SU-DHL-6 (cell line): ENCODE results near the gene GNAT2.

Experiments
- H2AFZ ChIP-seq: fragments of 200-600 bp; sonication (generic); 2 replicates; pipeline ENCODE4 v1.6.1; 2014; ENCODE audit warnings: low read depth, mild to moderate bottlenecking, moderate library complexity, mixed read lengths, antibody characterized with exemption, low read length; ENCODE audit not compliant: severe bottlenecking
- H3F3A ChIP-seq: fragments of 200-600 bp; shearing (Covaris generic); 2 replicates; pipeline ENCODE4 v1.6.0; 2016; ENCODE audit warnings: antibody characterized with exemption, mild to moderate bottlenecking; ENCODE audit not compliant: insufficient read depth
- H3K27ac ChIP-seq: fragments of 200-600 bp; sonication (generic); 2 replicates; pipeline ENCODE4 v1.5.1; 2016; ENCODE audit warnings: low read depth, mild to moderate bottlenecking, low read length, moderate library complexity, mixed read lengths
- H3K27me3 ChIP-seq: fragments of 200-600 bp; sonication (generic), shearing (Covaris generic); 2 replicates; pipeline ENCODE4 v1.6.0; 2014; ENCODE audit warnings: mild to moderate bottlenecking, low read length
- H3K36me3 ChIP-seq: fragments of 200-600 bp; sonication (generic); 2 replicates; pipeline ENCODE4 v1.6.1; 2014; ENCODE audit warnings: mild to moderate bottlenecking, low read length, mixed read lengths
- H3K4me2 ChIP-seq: fragments of 300-600, 200-600 bp; shearing (Covaris generic), sonication (generic); 2 replicates; pipeline ENCODE4 v1.6.0; 2014; ENCODE audit warnings: low read length, low read depth, mild to moderate bottlenecking; ENCODE audit not compliant: poor library complexity, severe bottlenecking
- H3K4me3 ChIP-seq: fragments of 200-600 bp; sonication (generic); 2 replicates; pipeline ENCODE4 v1.5.1; 2014; ENCODE audit warnings: antibody characterized with exemption, low read length, mild to moderate bottlenecking, mixed read lengths; ENCODE audit not compliant: insufficient read depth, poor library complexity, severe bottlenecking
- H3K79me2 ChIP-seq: fragments of 200-600 bp; sonication (generic); 2 replicates; pipeline ENCODE4 v1.6.1; 2014; ENCODE audit warnings: mild to moderate bottlenecking, low read length, moderate library complexity; ENCODE audit not compliant: insufficient read depth
- H3K9ac ChIP-seq: fragments of 200-600 bp; sonication (generic); 2 replicates; pipeline ENCODE4 v1.7.0; 2014; ENCODE audit warnings: mild to moderate bottlenecking, low read length
- H3K9me2 ChIP-seq: fragments of 200-600 bp; sonication (generic); replicated peaks from 2 replicates; pipeline ENCODE4 v1.6.1; 2014; ENCODE audit warnings: low read length; ENCODE audit not compliant: insufficient read depth
- H3K9me3 ChIP-seq: fragments of 200-600 bp; sonication (generic); 2 replicates; pipeline ENCODE4 v1.6.1; 2014; ENCODE audit warnings: low read length, mixed read lengths; ENCODE audit not compliant: insufficient read depth
- H4K20me1 ChIP-seq: fragments of 200-600 bp; sonication (generic); 2 replicates; pipeline ENCODE4 v1.6.1; 2014; ENCODE audit warnings: low read depth, mild to moderate bottlenecking, antibody characterized with exemption, low read length, moderate library complexity, mixed read lengths
- EZH2phosphoT487 ChIP-seq: fragments of 200-600 bp; sonication (generic), shearing (Covaris generic); conservative IDR thresholded peaks from 2 replicates; pipeline ENCODE4 v1.6.1; 2018; ENCODE audit warnings: mild to moderate bottlenecking, antibody characterized with exemption, low read length, moderate library complexity, mixed read lengths
- TF ChIP-seq, protein P1 (sequence below): fragments of 200-600 bp; sonication (generic); IDR thresholded peaks from one replicate; pipeline ENCODE4 v1.5.1; 2017; ENCODE audit warnings: antibody characterized with exemption, mild to moderate bottlenecking, low read length, moderate library complexity; ENCODE audit not compliant: insufficient read depth, poor library complexity, severe bottlenecking

Gene GNAT2

DNA sequence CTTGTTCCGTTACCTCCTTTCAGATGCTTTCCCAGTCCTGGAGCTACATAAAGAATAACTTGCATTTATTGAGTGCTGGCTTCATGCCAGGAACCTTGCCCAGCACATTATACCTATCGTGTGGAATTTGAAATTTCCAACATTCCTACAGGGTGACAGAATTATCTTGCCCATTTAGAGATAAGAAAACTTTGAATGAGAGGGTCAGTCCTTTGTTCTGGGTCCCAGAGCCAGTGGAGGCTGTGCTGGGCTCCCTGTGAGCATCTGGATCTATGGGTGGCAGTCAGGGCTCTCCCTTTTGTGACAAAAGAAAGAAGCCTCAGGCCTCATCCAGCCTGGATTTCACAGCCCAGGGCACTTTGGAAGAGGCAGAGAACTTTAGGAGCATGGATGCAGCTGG, 39.7 kb upstream of the GNAT2 start:
- Histone ChIP-seq H3K9me3 (no peaks in the 10 kb centered on the region), H3F3A (no peaks in the 10 kb centered on the region), H3K9me2 (no peaks in the 10 kb centered on the region), H3K36me3 (no peaks in the 10 kb centered on the region), H4K20me1 (no peaks in the 10 kb centered on the region), H3K27ac (no peak overlapping the region), H3K27me3 (no peaks in the 10 kb centered on the region), H3K79me2 (no peaks in the 10 kb centered on the region), H3K9ac (no peak overlapping the region), H3K4me3 (no peak overlapping the region), H3K4me2 (no peak overlapping the region), H2AFZ (no peak overlapping the region)
- no peak for TF ChIP-seq EZH2phosphoT487
- TF ChIP-seq, protein P1, sequence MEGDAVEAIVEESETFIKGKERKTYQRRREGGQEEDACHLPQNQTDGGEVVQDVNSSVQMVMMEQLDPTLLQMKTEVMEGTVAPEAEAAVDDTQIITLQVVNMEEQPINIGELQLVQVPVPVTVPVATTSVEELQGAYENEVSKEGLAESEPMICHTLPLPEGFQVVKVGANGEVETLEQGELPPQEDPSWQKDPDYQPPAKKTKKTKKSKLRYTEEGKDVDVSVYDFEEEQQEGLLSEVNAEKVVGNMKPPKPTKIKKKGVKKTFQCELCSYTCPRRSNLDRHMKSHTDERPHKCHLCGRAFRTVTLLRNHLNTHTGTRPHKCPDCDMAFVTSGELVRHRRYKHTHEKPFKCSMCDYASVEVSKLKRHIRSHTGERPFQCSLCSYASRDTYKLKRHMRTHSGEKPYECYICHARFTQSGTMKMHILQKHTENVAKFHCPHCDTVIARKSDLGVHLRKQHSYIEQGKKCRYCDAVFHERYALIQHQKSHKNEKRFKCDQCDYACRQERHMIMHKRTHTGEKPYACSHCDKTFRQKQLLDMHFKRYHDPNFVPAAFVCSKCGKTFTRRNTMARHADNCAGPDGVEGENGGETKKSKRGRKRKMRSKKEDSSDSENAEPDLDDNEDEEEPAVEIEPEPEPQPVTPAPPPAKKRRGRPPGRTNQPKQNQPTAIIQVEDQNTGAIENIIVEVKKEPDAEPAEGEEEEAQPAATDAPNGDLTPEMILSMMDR = no peak

DNA sequence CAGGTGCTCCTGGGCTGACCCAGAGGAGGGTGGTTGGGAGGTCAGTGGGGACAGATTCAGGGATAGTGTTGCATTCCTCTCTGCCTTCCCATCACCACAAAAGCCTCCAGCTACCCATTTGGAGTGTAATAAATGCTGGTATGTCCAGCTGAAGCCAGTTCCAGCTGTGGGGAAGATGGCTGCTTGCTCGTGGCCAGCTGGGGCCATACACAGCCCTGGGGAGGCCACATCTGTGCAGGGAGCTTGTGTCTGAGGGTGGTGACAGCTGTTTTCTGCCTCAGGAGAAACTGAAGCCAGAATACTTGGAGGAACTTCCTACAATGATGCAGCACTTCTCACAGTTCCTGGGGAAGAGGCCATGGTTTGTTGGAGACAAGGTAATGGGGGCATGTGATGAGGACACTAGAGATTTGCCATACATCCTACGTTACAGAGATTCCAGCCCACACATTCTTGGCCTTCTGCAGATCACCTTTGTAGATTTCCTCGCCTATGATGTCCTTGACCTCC, 39.2 kb upstream of the GNAT2 start:
- no peak for TF ChIP-seq EZH2phosphoT487
- TF ChIP-seq, protein P1 = no peak

DNA sequence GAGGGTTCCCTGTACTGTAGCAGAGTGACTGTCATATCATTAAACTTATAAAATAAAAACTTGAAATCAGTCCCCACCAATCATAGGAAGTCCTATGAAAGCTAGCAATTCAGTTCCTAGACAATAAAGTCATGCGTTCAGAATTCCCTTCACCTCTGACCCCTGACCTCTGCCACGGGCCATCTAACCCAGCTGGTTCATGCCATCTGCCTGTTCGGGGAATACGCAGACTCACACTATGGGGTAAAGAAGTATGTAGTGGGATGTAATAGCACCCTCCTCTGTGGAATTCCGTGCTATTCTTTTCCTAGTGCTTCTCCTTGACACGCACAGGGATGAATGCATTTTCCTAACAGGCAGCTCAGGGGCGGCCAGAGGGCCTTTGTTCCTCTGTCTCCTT, 38.6 kb upstream of the GNAT2 start:
- H3K27ac ChIP-seq = no peak overlapping the region
- no peaks in the 10 kb centered on the region for H4K20me1 ChIP-seq
- H3K79me2 ChIP-seq = no peaks in the 10 kb centered on the region
- H3K4me3 ChIP-seq = no peak overlapping the region
- no peak overlapping the region for H2AFZ ChIP-seq
- no peak for TF ChIP-seq EZH2phosphoT487
- TF ChIP-seq, protein P1 = no peak
- no peaks in the 10 kb centered on the region for H3K9me2 ChIP-seq
- H3K9me3 ChIP-seq = no peaks in the 10 kb centered on the region
- H3F3A ChIP-seq = no peaks in the 10 kb centered on the region
- H3K27me3 ChIP-seq = no peaks in the 10 kb centered on the region
- H3K9ac ChIP-seq = no peak overlapping the region
- H3K36me3 ChIP-seq = no peaks in the 10 kb centered on the region
- H3K4me2 ChIP-seq = no peak overlapping the region

More for the DNA sequence above, 39.2 kb upstream of the GNAT2 start:
- no peaks in the 10 kb centered on the region for H3K9me2 ChIP-seq
- H3K4me2 ChIP-seq = no peak overlapping the region
- no peak overlapping the region for H3K4me3 ChIP-seq
- H3K36me3 ChIP-seq = no peaks in the 10 kb centered on the region
- no peaks in the 10 kb centered on the region for H3F3A ChIP-seq
- H3K27ac ChIP-seq = no peak overlapping the region
- H4K20me1 ChIP-seq = no peaks in the 10 kb centered on the region
- no peaks in the 10 kb centered on the region for H3K9me3 ChIP-seq
- no peak overlapping the region for H3K9ac ChIP-seq
- H3K27me3 ChIP-seq = no peaks in the 10 kb centered on the region
- H2AFZ ChIP-seq = no peak overlapping the region
- H3K79me2 ChIP-seq = no peaks in the 10 kb centered on the region

DNA sequence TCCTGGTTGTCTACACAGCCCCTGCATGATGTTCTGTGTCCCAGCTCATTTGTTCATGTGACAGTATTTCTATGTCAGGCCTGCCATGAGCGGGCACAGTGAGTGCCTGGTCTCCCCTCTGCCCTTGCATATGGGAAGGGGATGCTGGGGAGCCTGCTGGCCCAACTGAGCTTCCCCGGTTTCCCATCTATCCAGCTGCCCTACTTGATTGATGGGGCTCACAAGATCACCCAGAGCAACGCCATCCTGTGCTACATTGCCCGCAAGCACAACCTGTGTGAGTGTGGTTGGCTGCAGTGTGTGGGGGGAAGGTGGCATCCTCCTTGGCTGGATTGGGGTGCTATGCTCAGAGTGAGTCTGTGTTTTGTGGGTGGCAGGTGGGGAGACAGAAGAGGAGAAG, 38.0 kb upstream of the GNAT2 start:
- Histone ChIP-seq H3K4me3 (no peak overlapping the region), H3K4me2 (no peak overlapping the region), H3K27ac (no peak overlapping the region), H3K79me2 (no peaks in the 10 kb centered on the region), H4K20me1 (no peaks in the 10 kb centered on the region), H2AFZ (no peak overlapping the region), H3K36me3 (no peaks in the 10 kb centered on the region), H3K27me3 (no peaks in the 10 kb centered on the region), H3K9me3 (no peaks in the 10 kb centered on the region), H3K9ac (no peak overlapping the region), H3F3A (no peaks in the 10 kb centered on the region), H3K9me2 (no peaks in the 10 kb centered on the region)
- TF ChIP-seq, protein P1 = no peak
- TF ChIP-seq EZH2phosphoT487 = no peak
